NCI-H187 treated with DMSO at 0.1 percent for 48 hours (cell line): ENCODE results near the gene FARS2.

Source experiments
- DNase-seq: peaks from one replicate; lab custom pipeline; 2025; lab: John Stamatoyannopoulos, UW

The FARS2 gene

DNA sequence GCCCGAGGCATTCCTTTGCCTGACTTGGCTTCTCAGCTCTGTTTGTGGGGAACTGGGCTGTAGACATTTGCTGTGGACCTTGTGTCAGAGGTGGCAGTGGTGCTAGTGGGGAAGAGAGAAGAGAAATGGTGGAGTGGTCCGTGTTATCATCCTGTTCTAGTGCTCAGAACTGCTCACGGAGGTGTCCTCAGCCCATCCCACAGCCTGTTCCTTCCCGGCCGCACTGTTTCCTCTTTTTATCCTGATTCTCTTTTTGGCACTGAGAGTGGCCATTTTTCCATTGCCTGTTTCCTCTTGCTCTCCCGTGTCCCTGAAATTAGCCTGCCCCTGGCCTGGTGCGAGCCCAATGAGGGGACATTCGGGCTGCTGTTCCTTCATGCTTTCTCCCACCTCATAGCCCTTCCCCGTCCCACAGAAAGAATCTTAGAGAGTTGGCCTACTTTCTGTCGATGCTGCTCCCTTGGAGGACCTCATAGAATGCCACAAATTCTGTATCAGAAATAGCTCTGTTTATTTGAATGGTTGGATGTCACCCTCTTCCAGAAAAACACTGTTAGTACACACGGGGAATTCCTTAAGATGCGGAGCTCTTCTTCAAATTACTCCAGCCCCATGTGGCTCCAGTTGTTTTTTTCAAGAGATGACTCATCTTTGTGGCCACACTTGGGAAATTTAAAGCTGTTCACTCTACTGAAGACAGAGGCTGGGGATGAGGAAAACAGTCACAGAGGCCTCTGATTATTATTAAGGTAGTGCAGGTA lies 26.1 kb downstream of the FARS2 start:
- DNase-seq: no peak

DNA sequence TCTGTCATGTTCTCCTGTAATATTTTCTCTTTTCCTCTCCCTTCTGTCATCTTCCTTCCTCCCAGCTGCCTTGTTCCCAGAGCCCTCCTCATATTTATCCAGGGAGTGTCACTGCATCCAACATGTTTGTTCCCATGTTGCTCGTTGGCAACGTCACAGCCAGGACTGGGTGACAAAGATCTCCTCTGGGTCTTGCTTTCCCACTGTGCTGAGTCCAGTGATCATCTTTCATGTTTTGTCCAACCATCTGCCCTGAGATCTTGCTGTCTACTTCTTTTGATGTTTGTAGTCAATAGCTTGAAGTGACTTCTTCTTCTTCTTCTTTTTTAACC lies 26.6 kb downstream of the FARS2 start:
- DNase-seq: no peak

DNA sequence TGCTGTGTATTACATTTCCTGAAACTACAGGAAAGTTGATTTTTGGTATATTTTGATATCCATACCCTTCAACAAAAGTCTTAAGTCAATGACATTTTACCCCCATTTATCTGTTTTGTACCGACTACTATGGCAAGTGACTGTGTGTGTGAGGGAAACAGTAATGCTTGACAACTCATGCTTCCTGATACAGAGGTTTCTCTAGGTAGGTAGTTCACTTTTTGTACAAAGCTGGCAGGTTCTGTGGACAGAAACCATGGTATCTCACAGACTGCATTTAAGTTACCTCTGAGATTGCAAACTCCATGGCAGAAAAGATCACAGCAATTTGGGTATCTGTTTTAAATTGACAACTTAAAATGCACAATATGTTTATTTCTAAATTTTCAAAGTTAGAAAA lies 28.8 kb downstream of the FARS2 start:
- no peak for DNase-seq

DNA sequence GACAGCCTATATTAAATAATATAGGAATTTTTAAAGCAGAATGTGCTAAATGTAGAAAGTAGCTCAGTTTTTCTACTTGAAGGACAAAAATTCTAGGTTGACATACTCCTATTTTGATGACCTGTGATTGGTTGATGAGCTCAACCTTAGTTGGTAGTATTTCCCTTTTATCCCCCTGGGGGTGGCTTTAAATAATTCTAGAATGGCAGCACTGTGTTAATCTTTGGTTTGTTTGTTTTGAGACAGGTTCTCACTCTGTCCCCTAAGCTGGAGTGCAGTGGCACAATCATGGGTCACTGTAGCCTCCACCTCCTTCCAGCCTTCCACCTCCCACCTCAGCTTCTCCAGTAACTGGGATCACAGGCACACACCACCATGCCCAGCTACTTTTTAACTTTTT lies 29.2 kb downstream of the FARS2 start:
- no peak for DNase-seq

DNA sequence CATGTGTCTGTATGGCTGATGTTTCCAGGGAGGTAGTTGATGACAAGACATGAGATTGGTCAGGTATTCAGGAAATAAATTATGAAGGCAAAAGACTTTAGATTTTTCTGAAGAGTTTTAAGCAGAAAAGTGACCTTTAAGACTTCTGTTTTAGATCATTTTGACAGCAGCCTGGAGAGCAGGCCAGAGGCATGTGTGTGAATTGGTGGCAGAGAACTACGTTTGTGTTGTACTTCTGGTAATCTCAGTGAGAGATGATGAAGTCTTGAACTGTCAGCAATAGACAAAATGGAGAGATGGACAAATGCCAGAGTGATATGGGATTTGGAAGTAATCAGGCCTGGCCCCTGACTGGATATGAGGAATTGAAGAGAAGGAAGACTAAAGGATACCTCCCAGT lies 30.8 kb downstream of the FARS2 start:
- no peak for DNase-seq

DNA sequence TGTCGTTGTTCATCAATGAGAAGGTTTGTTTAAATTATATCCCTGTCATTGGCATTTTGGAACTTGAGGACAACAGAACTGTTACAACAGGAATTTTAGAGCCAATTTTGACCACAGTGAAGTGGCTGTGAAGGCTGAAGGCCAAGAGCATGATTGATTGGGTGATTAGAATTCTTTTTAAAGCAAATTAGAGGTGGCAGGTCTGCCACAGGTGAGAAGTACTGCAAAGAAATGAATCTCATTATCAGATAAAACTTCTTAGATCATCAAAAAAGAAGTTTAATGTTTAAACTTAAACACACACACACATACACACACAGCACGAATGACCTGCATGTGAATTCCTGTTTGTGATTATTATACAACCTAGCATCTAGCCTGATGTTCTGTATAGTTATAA lies 32.4 kb downstream of the FARS2 start:
- no peak for DNase-seq

DNA sequence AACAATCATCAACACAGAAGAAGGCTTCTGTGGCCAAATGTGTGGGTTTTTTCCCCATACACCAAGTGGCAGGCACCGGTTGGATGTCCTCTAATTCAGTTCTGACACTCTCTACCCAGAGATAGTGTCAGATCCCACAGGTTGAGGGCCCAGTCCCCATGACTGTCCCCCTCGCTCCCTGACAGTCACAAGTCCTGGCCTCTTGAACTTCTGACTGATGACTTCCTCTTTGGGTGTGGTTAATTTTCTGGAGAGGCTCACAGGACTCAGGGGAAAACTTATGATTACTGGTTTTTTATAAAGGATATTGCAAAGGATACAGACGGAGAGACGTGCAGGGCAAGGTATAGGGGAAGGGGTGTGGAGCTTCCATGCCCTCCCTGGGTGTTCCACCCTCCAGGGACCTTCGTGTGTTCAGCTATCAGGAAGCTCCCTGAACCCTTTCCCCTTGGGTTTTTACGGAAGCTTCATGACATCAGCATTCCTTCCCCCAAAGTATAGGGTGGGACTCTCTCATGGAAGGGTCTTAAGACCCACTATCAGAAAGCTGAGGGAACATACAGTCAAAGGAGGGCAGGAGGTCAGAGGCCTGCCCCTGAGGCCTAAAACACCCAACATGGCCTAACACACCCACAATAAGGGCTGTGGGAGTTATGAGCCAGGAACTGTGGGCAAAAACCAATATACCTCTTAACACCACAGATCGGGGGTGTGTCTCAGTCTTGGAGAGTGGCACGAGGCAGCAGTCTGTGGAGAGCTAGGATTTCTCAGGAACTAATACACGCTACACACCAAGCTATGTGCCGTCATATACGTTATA lies 33.3 kb downstream of the FARS2 start:
- DNase-seq: no peak

DNA sequence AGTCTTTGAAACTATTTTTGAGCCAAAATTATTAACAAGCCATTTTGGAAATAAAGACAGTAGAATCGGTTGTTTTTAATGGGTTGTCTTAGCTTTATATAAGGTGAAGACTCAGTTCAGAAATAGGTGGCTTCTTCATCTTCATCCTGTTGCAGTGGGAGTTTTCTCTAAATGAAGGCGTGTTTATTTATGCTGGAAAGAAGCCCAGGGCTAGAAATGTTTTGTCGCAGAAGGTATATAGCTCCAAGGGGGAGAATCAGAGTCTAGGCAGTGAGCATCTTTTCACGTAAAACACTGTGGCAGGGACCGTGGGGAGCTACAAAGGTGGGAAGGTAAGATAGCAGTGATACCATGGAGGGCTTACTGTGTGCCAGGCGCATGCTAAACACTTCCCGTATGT lies 34.3 kb downstream of the FARS2 start:
- DNase-seq: no peak

DNA sequence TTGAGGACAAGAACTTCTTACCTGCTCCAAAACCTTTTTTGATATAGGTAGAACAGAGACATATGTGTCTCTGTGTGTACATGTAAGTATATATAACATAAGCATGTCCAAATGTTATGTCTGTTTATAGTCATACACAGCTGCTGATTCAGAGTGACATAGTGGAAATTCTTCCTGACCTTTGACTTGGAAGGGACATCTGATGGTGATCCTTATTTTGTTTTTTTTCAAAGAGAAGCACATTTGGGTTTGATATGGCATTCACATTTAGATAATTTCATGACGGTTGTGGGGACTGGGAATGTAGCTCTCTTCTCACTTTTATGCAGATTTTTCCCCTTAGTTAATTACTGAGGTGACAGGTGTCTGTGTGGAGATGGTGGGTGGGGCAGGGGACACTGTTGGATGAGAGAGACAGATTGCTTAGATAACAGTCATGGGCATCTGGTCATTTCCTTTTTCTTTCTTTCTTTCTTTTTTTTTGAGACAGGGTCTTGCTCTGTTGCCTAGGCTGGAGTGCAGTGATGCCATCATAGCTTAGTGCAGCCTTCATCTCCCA lies 39.0 kb downstream of the FARS2 start:
- DNase-seq: no peak

DNA sequence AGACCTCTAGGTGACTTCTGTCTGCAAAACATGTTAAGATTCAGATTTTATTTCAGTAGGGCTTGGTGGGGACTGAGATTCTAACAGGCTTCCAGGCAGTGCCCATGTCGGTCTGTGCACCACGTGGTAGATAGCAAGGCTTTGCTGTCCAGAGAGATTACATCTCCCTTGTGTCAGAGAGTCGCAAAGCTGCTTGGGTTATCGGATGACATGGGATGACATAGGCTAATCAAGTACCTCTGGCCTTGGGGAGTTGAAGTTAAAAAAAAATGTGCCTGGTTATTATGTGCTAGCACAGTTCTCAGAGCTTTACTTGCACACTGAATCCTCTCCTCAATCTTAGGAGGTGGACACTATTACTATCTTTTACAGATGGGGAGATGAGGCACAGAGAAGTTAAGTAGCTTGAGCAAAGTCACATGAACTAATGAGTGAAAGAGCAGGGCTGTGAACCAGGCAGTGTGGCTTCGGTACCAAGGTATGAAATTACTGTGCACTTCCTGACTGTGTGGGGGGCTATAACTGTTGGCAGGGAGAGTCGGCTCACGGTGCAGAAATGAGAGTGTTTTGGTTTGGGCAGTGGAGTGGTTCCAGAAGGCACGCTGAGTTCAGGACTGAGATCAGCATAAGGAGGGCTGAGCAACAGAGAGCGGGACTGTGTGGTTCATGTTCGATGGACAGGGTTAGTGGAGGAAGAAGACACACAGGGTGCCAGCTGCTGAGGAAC lies 41.1 kb downstream of the FARS2 start:
- no peak for DNase-seq

DNA sequence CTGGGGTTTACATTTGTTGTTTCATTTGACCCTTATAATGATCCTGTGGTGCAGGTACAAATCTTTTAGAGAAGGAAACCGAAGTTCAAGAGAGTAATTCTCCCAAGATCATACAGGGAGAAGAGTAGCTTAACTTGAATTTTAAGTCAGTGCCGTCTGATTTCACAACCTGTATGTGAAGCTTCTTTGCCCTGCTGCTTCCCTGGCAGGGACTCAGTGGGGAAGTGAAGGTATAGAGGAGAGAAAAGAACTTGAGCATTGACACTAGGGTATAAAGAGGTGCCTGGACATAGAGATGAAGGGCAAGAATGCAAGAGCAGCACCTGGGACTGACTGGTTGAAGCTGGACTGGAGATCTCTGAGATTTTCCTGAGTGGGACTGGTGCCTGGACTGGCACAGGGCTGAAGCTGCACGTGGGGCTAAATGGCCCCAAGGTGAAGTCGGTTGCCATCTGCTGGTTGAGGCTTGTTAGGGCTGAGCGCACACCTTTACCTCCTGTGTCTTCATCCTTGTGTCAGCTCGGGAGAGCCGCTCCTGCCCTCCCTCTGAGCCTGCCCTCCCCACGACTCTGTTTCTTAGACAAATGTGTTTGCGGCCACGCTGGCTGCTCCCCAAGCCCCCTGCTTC lies 41.8 kb downstream of the FARS2 start:
- no peak for DNase-seq

DNA sequence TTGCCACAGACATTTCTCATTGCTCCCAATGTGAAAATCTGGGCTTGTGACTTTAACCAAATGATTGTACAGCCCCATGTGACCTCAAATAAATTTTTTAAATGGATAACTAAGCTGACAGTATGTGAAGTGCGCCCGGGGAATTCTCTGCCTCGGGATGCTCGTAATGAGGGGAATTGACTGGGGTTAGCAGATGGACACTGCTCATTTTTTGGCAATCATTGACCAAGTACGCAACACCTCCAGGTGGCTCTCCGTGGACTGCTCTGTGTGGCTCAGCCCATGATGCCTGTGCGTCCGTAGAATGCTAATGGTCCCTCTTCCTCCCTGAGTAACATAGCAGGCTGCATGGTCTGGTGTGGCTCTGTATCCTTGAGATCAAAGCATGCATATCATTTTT lies 42.4 kb downstream of the FARS2 start:
- DNase-seq: no peak

DNA sequence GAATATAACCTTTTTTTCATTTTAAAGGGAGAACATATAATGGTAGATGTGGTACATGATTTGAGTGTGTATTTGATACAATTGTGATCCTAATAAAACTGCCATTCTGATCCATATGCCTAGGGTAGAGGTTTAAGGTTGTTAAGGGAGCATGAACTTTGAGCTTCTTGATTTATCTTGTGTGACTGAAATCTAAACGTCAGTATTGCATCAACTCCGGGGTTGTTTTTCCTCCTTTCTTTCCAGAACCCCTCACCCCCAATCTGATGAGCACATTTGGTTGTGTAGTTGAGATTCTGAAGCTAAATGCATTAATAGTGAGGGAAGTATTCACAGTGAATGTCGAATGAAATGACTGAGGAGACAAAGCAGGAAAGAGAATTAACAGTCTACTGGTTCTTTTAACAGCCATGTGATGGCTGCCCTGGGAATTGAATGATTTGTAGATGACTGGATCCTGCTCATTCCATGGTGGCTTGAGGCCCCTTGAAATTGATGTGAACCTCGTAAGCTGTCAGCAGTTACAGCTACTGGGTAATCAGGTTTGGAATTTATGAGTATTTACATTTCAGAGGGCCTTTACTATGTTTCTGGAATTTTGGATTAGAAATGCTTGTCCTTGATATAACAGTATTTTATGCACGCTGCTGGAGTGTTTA lies 44.8 kb downstream of the FARS2 start:
- peak; percentile 12 for DNase-seq

DNA sequence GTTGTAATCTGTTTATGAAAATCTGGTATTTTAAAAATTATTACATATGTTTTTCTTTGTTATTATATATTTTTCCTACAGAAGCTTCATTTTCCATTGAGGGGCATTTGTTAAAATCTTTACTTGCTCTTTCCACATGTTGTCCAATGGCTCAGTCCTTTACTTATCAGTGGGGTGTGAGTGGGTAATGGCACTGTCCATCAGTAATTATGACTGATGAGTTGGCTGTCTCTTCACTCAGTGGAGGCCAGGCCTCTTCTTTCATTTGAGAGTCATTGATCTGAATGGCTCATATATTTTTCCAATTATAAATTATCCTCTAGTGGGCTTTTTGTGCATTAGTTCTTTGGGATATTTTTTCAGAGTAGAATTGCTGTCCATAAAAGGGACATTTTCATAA lies 45.7 kb downstream of the FARS2 start:
- no peak for DNase-seq

DNA sequence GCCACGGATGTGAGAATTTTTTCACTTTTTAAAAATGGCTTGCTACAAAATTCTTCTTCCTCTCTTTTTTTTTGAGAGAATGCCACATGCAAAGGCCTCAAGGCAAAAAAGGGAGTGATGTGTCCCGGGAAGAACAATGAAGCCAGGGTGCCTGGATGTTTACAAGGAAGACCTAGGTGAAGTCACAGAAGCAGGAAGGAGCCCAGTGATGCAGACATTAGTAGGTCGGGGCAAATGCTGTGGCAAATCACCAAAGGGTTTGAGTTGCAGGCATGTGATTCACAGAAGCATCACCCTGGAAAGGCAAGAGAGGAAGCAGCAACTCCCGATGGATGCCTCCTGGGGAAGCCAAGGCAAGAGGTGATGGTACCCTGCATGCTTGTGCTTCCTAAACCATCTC lies 46.8 kb downstream of the FARS2 start:
- DNase-seq: no peak

DNA sequence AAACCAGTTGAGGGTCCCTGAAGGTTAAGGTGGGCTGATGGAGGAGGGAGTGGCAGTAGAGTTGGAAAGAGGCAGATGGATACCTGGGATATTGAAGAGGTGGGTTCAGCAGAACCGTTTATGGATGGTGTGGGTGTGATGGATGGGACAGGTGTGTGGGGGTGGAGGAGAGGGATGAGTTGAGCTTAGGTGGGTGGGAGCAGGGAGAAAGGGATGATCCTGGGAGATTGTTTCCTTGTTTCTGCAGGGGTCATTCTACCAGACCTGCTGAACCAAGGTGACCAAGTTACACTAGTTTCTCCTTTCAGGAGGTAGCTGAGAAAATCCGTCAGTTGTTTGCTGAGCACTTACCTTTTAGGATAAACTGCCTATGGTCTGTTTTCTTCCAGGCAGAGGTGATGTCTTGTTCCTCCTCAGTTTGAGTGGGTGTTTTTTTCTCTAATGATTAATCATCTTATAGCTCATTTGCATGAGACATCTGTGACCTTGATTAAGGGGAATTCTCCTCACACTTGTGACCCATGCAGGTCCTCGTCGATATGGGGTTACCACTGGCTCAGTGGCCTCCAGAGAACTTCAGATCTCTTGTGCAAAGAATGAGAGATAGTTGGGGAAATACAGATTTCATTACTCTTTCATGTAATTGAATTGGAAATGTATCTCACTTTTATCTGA lies 53.0 kb downstream of the FARS2 start:
- no peak for DNase-seq

DNA sequence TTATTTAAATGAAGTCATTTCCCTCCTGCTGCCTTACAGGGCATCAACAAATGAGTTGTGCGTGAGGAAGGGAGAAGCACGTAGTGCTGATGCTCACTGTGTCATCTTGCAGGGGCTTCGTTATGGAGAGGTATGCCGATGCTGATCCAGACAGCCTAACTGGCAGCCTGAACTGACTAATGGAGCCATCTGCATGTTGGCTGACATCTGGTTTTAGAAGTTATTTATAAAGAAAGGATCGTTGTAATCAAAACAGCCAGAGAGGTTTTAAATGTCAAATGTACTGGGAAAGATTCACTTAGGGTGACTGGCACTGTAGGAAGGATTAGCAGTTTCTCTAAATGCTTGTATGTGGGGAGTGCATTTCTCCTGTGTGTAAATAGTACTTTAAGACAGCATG lies 54.6 kb downstream of the FARS2 start:
- no peak for DNase-seq

DNA sequence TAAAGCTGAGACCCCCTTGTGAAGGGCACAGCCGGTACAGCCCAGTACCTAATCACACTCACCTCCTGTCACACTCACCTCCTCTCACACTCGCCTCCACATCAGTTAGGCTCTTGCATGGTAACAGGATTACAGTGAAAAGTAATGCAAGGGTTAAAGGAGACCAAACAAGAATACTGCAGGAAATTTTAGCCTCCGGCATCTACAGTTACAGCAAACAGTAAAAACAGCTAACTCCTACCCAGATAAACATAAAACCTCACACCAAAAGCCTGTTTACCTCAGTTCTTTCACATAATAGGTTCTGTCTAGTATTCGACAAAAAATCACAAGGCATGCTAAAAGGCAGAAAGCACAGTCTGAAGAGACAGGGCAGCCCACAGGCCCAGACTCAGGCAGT lies 55.6 kb downstream of the FARS2 start:
- DNase-seq: no peak

DNA sequence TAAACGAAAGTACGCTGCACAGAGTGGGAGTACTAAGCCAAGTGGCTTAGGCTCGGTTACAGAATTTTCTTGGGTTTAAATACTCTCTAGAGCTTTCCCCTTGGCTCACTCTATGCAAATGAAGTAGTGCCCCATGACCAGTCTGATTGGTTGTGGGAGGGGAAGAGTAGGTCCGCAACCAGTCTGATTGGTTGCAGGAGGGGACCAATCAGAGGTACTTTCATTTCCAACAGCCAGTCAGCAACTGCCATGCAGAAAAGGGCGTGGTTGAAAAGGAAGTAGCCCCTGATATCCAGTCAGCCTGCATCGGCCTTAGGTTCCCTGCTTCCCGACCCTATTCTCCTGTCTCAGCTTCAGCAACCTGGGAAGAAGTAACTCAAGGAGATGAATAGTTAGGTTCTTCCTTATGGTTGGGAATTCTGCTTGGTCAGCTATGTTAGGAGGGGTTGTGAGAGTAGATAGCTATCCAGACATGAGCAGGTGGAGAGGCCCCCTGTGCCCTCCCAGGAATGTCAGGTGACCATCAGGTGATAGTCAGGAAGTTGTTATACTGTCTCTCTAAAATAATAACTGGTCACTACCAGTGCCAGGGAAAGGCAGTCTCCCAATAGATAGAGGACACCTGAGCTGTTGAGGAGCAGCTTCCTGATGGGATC lies 57.4 kb downstream of the FARS2 start:
- no peak for DNase-seq

DNA sequence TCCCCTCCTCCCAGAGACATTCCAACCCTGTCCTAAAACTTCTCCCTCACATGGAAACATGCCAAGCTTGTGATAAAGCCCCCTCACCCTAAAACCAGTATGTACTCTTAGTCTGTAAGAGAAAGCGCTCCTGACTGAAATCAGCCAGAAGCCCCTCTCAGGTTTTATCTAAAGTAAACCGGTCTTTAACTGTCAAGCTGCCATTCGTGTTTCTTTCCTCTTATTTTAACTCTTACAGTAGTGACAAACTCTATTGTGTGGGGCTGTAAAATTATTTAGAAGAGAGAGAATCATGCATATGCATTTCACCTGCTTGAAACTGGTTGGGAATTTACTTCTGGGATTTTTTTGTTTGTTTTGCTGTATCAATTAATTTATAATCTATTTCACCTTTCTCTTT lies 62.7 kb downstream of the FARS2 start:
- no peak for DNase-seq

DNA sequence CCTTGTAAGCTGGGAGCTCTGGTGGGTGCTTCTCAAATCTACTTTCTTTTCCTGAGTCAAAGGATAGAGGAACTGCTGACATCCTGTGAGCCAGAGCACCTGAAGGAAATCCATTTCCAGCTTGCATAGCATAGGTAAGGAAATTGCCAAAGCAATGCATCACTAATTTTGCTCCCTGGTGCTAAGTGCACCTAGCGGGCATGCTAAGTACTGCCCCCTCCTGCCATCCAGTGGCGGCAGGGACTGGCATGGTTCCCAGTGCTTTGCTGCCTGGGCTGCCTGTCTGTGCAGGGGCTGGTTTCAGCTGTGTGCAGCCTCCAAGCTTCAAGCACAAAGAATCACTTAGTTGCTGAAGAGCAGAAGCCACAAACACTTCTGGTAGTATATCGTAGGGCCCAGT lies 63.9 kb downstream of the FARS2 start:
- DNase-seq: no peak
